Epithelial cell of alveolus of lung (primary cell): ENCODE data around the gene TRIM62. TPM values are rescaled to one million over a fixed set of nuclear protein-coding genes. Genes with fewer than 3 reads are reported as not detected.

ENCODE experiments used
- total RNA-seq: library from RNA; depleted of rRNA; stranded (reverse); fragments of >200 nt; gene quantifications from 2 replicates; pipeline ENCODE4 v1.2.1, GENCODE V29; 2015

The TRIM62 gene
- 5.1 and 9.4 TPM in 2 replicates for total RNA-seq

DNA sequence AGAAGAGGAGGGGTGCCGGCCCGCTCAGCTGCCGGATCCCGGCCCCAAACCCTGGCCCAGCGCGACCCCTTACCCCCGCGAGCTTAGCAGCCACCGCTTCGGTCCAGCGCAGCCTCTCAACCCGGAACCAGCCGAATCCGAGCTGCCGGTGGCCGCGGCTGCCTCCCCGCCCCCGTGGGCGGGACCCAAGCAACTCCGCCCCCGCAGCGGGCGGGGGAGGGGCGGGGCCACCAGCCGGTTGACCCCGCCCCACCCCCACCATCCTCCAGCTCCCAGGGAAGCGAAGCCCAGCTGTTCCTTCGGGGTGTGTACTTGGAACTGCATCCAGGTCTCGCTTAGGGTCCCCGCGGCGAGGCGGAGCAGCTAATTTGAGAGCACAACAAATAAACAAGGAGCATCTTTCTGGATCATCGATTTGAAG is at the start of gene TRIM62:
TSS of gene TRIM62 (minus strand) at position 123 of the 421 bp plus-strand sequence. CDS start 611 bp downstream, outside the sequence.

Other genes starting within 250 kb of the TRIM62 start
- 6.5 and 21.2 TPM in 2 replicates for gene RNF19B, start 217.2 kb downstream of the TRIM62 start, total RNA-seq
- 115 and 157 TPM in 2 replicates for gene AK2, start 145.2 kb downstream of the TRIM62 start, total RNA-seq
- gene AZIN2, start 100.9 kb downstream of the TRIM62 start, total RNA-seq, result 2.6 and 6.6 TPM in 2 replicates
- gene ZNF362, start 74.4 kb upstream of the TRIM62 start, total RNA-seq, result 14.2 and 24.2 TPM in 2 replicates
- gene A3GALT2, start 139.1 kb upstream of the TRIM62 start, total RNA-seq, result 1.0 TPM in 1 of 2 replicates, not detected in the other
- 211 and 259 TPM in 2 replicates for gene PHC2, start 249.1 kb upstream of the TRIM62 start, total RNA-seq